ENCODE measurements around the gene CCDC82.

CCDC82 gene

GRCh38 chr11:96322775-96323641 is 66.7 kb downstream of the CCDC82 start:
- TF ChIP-seq, protein P1, sequence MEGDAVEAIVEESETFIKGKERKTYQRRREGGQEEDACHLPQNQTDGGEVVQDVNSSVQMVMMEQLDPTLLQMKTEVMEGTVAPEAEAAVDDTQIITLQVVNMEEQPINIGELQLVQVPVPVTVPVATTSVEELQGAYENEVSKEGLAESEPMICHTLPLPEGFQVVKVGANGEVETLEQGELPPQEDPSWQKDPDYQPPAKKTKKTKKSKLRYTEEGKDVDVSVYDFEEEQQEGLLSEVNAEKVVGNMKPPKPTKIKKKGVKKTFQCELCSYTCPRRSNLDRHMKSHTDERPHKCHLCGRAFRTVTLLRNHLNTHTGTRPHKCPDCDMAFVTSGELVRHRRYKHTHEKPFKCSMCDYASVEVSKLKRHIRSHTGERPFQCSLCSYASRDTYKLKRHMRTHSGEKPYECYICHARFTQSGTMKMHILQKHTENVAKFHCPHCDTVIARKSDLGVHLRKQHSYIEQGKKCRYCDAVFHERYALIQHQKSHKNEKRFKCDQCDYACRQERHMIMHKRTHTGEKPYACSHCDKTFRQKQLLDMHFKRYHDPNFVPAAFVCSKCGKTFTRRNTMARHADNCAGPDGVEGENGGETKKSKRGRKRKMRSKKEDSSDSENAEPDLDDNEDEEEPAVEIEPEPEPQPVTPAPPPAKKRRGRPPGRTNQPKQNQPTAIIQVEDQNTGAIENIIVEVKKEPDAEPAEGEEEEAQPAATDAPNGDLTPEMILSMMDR (conservative IDR thresholded peaks at IDR 0.05; ENCODE audit: low read length), result no peak
- no peak overlapping the region for H3K4me3 ChIP-seq (ENCODE audit: low read length)
- no peak for DNase-seq (ENCODE audit: low read depth)

DNA sequence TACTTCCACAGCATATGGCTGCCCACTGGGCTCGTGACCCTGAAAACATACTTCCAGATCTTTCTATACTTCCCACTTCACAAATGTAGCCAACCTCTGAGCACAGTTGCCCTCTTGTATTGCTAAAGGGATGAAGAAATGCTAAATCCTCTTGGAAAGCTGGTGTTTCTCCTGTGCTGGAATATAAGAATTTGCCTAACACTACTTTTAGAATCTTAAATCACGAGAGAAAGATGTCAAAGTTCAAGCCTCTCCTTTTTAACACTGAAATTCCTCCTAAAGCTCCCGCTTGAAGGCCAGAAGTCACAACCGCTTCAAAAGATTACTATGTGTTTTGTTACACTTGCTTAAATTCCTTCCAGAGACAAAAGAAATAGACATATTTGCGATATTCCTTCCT is 68.6 kb downstream of the CCDC82 start:
- H3K4me3 ChIP-seq (ENCODE audit: low read length), result no peak overlapping the region
- DNase-seq (ENCODE audit: low read depth), result no peak
- TF ChIP-seq, protein P1 (conservative IDR thresholded peaks at IDR 0.05; ENCODE audit: low read length), result no peak

DNA sequence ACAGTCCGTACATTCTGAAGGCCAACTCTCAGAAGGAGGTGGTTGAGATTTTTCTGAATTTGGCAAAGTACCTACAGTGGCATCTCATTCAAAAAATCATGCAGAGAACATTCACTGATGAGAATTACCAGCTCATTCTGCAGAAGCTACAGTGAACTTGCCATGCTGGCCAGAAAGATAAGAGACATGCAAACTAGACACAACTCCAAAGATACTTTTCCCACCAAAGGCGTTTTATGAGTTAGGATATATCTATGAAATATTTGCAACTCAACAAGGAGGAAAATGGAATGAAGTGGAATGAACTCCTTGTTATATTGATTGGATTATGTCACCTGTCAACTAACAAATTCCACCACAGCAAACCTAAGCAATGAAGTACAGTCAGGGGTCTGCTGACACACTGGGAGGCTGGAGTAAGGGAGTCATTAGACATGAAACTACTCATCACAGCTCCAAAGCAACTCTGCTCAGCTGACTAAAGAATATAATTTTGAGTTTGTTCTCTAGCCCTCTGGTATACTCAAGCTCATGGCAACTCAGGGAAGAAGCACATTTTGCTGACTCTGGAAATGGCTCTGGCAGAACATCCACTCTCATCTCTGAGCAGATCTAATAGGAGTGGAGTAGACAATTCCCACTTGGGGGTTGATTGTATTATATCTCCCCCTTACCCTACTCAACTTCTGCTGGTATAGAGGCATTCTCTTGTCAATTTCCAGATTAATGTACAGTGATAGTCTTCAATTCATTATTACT is 69.6 kb downstream of the CCDC82 start:
- DNase-seq (ENCODE audit: low read depth), result no peak
- H3K4me3 ChIP-seq (ENCODE audit: low read length), result no peak overlapping the region
- TF ChIP-seq, protein P1 (conservative IDR thresholded peaks at IDR 0.05; ENCODE audit: low read length), result no peak

- TF ChIP-seq, protein P1 (conservative IDR thresholded peaks at IDR 0.05; ENCODE audit: low read length), result no peak
- DNase-seq (ENCODE audit: low read depth), result no peak
- H3K4me3 ChIP-seq (ENCODE audit: low read length), result no peak overlapping the region
Observed at GRCh38 chr11:96318850-96319249, 70.9 kb downstream of the CCDC82 start.

GRCh38 chr11:96318399-96318798 is 71.3 kb downstream of the CCDC82 start:
- TF ChIP-seq, protein P1 (conservative IDR thresholded peaks at IDR 0.05; ENCODE audit: low read length), result no peak
- H3K4me3 ChIP-seq (ENCODE audit: low read length), result no peak overlapping the region
- DNase-seq (ENCODE audit: low read depth), result no peak

DNA sequence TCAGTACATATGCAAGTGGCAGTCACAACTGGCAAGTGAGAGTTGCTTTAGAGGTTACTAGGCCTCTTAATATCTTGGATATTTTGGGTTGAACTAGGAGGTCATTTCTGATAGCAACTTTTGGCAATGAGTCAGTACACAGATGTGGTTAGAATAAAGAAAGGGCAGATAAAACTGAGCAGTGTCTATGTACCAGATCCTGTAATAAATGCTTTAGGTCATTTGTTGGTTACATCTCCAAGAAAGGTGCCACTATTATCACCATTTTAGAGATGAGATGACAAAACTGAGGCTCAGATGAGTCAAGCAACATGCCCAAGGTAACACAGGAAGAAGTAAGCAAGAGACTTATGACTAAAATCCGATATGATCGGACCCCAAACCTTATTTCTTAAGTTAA is 71.7 kb downstream of the CCDC82 start:
- no peak for DNase-seq (ENCODE audit: low read depth)
- TF ChIP-seq, protein P1 (conservative IDR thresholded peaks at IDR 0.05; ENCODE audit: low read length), result no peak
- no peak overlapping the region for H3K4me3 ChIP-seq (ENCODE audit: low read length)
